Loucy (cell line): ENCODE data around the gene TESMIN.

Source experiments
- H2AFZ ChIP-seq: fragments of 200-600 bp; sonication (generic); 2 replicates; pipeline ENCODE4 v1.6.0; 2016; ENCODE audit warnings: antibody characterized with exemption, mild to moderate bottlenecking, low read length, moderate library complexity
- H3F3A ChIP-seq: fragments of 200-600 bp; 2 replicates; pipeline ENCODE4 v1.6.0; 2016; ENCODE audit warnings: antibody characterized with exemption, low read depth, mild to moderate bottlenecking
- H3K27me3 ChIP-seq: fragments of 200-600 bp; sonication (generic); 2 replicates; pipeline ENCODE4 v1.6.1; 2014; ENCODE audit warnings: low read length, mild to moderate bottlenecking; ENCODE audit not compliant: insufficient read depth, poor library complexity, severe bottlenecking
- H3K36me3 ChIP-seq: fragments of 200-600 bp; sonication (generic); 2 replicates; pipeline ENCODE4 v1.6.1; 2016; ENCODE audit warnings: low read length; ENCODE audit not compliant: insufficient read depth
- H3K4me1 ChIP-seq: fragments of 200-600 bp; sonication (generic); 2 replicates; pipeline ENCODE4 v1.5.1; 2014; ENCODE audit warnings: low read length, mild to moderate bottlenecking; ENCODE audit not compliant: insufficient read depth, poor library complexity, severe bottlenecking
- H3K4me2 ChIP-seq: fragments of 200-600 bp; sonication (generic); 2 replicates; pipeline ENCODE4 v1.6.0; 2014; ENCODE audit warnings: antibody characterized with exemption, low read length, low read depth, mild to moderate bottlenecking; ENCODE audit not compliant: poor library complexity, severe bottlenecking
- H3K4me3 ChIP-seq: fragments of 200-600 bp; sonication (generic); 2 replicates; pipeline ENCODE4 v1.5.1; 2014; ENCODE audit warnings: low read length, mild to moderate bottlenecking, mixed read lengths; ENCODE audit not compliant: poor library complexity, severe bottlenecking
- H3K79me2 ChIP-seq: fragments of 200-600 bp; sonication (generic); 2 replicates; pipeline ENCODE4 v1.6.1; 2014; ENCODE audit warnings: low read length; ENCODE audit not compliant: insufficient read depth
- H3K9ac ChIP-seq: fragments of 200-600 bp; sonication (generic); 2 replicates; pipeline ENCODE4 v1.6.0; 2014; ENCODE audit warnings: mild to moderate bottlenecking, low read depth, low read length, moderate library complexity; ENCODE audit not compliant: poor library complexity, severe bottlenecking
- H3K9me2 ChIP-seq: fragments of 200-600 bp; sonication (generic); replicated peaks from 2 replicates; pipeline ENCODE4 v1.6.1; 2016; ENCODE audit warnings: low read depth, low read length, mixed read lengths
- H3K9me3 ChIP-seq: fragments of 200-600 bp; sonication (generic); 2 replicates; pipeline ENCODE4 v1.6.1; 2014; ENCODE audit warnings: mild to moderate bottlenecking, antibody characterized with exemption, low read length, low read depth; ENCODE audit not compliant: insufficient read depth
- H4K20me1 ChIP-seq: fragments of 200-600 bp; sonication (generic); 2 replicates; pipeline ENCODE4 v1.6.0; 2014; ENCODE audit warnings: antibody characterized with exemption, low read length, mild to moderate bottlenecking; ENCODE audit not compliant: insufficient read depth, poor library complexity, severe bottlenecking
- EZH2phosphoT487 ChIP-seq: fragments of 200-600 bp; IDR thresholded peaks from 2 replicates; pipeline ENCODE4 v1.6.1; 2018; ENCODE audit warnings: antibody characterized with exemption, mild to moderate bottlenecking, moderate library complexity, borderline replicate concordance
- TF ChIP-seq, protein P1 (sequence below): fragments of 200-600 bp; sonication (generic); conservative IDR thresholded peaks from 2 replicates; pipeline ENCODE4 v1.5.1; 2014; ENCODE audit warnings: mild to moderate bottlenecking, antibody characterized with exemption, low read length

The TESMIN gene

DNA sequence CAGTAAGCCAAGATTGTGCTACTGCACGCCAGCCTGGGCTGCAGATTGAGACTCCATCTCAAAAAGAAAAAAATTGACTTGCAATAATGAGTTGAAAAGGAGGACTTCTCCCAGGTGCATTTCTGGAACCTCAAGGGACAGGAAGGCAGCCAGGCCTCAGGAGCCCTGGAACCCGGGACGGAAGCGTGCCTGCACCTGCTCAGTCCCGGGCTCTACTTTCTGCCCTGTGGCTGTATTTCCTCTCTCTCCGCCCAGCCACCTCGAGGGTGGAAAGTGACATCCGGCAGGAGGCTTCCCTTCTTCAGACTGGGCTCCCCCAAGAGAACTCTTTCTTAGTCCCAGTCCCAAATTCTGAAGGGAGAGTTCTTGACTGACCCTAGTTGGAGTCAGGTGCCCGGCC lies 87.2 kb downstream of the TESMIN start:
- Histone ChIP-seq H3K27me3 (no peaks in the 10 kb centered on the region), H4K20me1 (no peaks in the 10 kb centered on the region), H3K9me2 (no peaks in the 10 kb centered on the region), H3K4me2 (no peak overlapping the region), H3F3A (no peaks in the 10 kb centered on the region), H3K4me3 (no peak overlapping the region), H3K9me3 (no peaks in the 10 kb centered on the region; the same call in 1 of the 2 replicates), H3K4me1 (no peaks in the 10 kb centered on the region), H3K79me2 (no peaks in the 10 kb centered on the region), H3K36me3 (no peaks in the 10 kb centered on the region), H2AFZ (no peak overlapping the region), H3K9ac (no peak overlapping the region)
- TF ChIP-seq, protein P1, sequence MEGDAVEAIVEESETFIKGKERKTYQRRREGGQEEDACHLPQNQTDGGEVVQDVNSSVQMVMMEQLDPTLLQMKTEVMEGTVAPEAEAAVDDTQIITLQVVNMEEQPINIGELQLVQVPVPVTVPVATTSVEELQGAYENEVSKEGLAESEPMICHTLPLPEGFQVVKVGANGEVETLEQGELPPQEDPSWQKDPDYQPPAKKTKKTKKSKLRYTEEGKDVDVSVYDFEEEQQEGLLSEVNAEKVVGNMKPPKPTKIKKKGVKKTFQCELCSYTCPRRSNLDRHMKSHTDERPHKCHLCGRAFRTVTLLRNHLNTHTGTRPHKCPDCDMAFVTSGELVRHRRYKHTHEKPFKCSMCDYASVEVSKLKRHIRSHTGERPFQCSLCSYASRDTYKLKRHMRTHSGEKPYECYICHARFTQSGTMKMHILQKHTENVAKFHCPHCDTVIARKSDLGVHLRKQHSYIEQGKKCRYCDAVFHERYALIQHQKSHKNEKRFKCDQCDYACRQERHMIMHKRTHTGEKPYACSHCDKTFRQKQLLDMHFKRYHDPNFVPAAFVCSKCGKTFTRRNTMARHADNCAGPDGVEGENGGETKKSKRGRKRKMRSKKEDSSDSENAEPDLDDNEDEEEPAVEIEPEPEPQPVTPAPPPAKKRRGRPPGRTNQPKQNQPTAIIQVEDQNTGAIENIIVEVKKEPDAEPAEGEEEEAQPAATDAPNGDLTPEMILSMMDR = no peak
- no peak for TF ChIP-seq EZH2phosphoT487

DNA sequence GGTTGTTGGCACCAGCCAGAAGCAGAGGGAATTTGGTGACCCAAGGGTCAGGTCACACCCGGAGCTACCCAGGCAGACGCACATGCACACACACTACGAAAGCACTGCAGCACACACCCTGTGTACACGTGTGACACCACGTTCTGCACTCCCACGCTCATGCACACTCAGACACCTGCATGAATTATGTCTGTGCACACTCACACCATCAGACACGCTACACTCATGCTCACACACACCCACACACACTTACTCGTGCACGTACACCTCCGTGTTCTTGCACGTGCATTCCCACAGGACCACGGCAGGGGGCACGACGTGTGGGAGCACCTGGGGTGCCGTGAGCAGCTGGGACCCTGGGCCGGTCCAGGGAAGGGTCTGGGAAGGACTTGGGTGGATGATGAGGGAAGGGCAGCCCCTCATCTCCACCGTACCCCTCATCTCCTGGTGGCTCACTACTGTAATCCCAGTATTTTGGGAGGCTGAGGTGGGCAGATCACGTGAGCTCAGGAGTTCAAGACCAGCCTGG lies 87.8 kb downstream of the TESMIN start:
- Histone ChIP-seq H3K9me2 (no peaks in the 10 kb centered on the region), H2AFZ (no peak overlapping the region), H3K36me3 (no peaks in the 10 kb centered on the region), H3K79me2 (no peaks in the 10 kb centered on the region), H3K4me1 (no peaks in the 10 kb centered on the region), H3K4me3 (no peak overlapping the region), H3K9me3 (no peaks in the 10 kb centered on the region; the same call in 1 of the 2 replicates), H3K27me3 (no peaks in the 10 kb centered on the region), H3F3A (no peaks in the 10 kb centered on the region), H3K4me2 (no peak overlapping the region), H4K20me1 (no peaks in the 10 kb centered on the region), H3K9ac (no peak overlapping the region)
- TF ChIP-seq EZH2phosphoT487 = no peak
- TF ChIP-seq, protein P1 = no peak

DNA sequence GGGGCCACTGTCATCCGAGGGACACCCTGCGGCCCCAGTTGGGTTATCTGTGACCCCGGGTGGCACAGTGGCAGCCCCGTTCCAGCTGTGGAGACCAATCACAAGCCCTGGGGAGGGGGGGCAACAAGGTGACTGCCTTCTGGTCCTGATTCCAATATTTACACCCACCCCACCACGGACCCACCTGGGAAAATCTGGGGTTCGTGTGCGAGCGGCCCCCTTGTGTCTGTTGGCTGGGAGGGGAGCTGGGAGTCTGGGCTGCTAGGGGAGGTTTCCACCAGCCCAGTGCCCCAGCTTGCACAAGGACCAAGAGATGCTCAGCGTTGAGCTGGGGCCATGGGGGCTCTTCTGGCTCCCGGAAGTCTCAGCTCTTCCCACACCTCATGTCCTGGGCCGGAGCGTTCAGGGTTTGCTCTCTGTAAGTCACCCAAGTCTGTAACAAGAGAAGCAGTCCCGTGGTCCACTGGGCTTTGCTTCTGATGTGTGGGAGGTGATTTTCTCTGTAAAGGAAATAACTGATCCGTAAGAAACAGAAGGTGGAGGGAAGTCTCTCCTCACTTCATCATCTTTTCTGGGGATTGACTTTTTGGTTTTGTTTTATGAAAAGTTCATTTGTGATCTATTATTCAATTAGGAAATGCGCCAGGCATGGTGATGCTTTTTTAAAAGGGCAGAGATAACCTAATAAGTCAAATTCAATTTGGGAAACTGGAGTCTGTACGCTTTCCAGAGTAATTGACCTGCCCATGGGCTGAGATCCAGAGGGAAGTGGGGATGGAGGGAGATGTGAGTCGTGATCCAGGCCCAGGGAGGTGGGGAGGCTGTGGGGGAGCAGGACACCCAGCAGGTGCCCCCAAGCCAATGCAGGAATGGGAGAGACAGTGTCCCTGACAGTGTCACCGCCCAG lies 89.4 kb downstream of the TESMIN start:
- no peak for TF ChIP-seq EZH2phosphoT487
- TF ChIP-seq, protein P1 = no peak
- Histone ChIP-seq H3K4me2 (no peak overlapping the region), H3K4me1 (no peaks in the 10 kb centered on the region), H4K20me1 (no peaks in the 10 kb centered on the region), H3K9ac (no peak overlapping the region), H3F3A (no peaks in the 10 kb centered on the region), H3K79me2 (no peaks in the 10 kb centered on the region), H3K9me3 (no peaks in the 10 kb centered on the region; the same call in 1 of the 2 replicates), H3K4me3 (no peak overlapping the region), H2AFZ (no peak overlapping the region), H3K27me3 (no peaks in the 10 kb centered on the region), H3K36me3 (no peaks in the 10 kb centered on the region), H3K9me2 (no peaks in the 10 kb centered on the region)
